GM23248 (cell line): ENCODE measurements around the gene RGL4. TPM values are rescaled to one million over a fixed set of nuclear protein-coding genes. Genes with fewer than 3 reads are reported as not detected.

Source experiments
- DNase-seq: peaks from one replicate; pipeline ENCODE4 v3.0.0-alpha.2; 2015
- H2AFZ ChIP-seq: fragments of 200-600 bp; sonication (generic); 2 replicates; pipeline ENCODE4 v1.6.1; 2016; ENCODE audit warnings: antibody characterized with exemption
- H3F3A ChIP-seq: fragments of 200-600 bp; sonication (generic); 2 replicates; pipeline ENCODE4 v1.6.1; 2016; ENCODE audit warnings: mild to moderate bottlenecking, antibody characterized with exemption, mixed run types; ENCODE audit not compliant: insufficient read depth
- H3K27ac ChIP-seq: fragments of 200-600 bp; sonication (generic); 2 replicates; pipeline ENCODE4 v1.5.1; 2016; ENCODE audit warnings: mild to moderate bottlenecking
- H3K27me3 ChIP-seq: fragments of 200-600 bp; sonication (generic); replicated peaks from 2 replicates; pipeline ENCODE4 v1.6.1; 2016; ENCODE audit warnings: mild to moderate bottlenecking; ENCODE audit not compliant: insufficient read depth
- H3K36me3 ChIP-seq: fragments of 200-600 bp; sonication (generic); 2 replicates; pipeline ENCODE4 v1.6.1; 2016; ENCODE audit warnings: low read depth, mild to moderate bottlenecking
- H3K4me1 ChIP-seq: fragments of 200-600 bp; sonication (generic); 2 replicates; pipeline ENCODE4 v1.6.1; 2016; ENCODE audit warnings: mild to moderate bottlenecking; ENCODE audit not compliant: insufficient read depth
- H3K4me2 ChIP-seq: fragments of 200-600 bp; sonication (generic); one replicate; pipeline ENCODE4 v1.6.1; 2016; ENCODE audit warnings: mild to moderate bottlenecking; ENCODE audit not compliant: unreplicated experiment
- H3K4me3 ChIP-seq: fragments of 200-600 bp; sonication (generic); 2 replicates; pipeline ENCODE4 v1.5.1; 2016; ENCODE audit warnings: mild to moderate bottlenecking
- H3K79me2 ChIP-seq: fragments of 200-600 bp; sonication (generic); 2 replicates; pipeline ENCODE4 v1.6.1; 2016; ENCODE audit warnings: mild to moderate bottlenecking; ENCODE audit not compliant: insufficient read depth
- H3K9ac ChIP-seq: fragments of 200-600 bp; sonication (generic); 2 replicates; pipeline ENCODE4 v1.6.1; 2016; ENCODE audit warnings: mild to moderate bottlenecking
- H3K9me2 ChIP-seq: fragments of 200-600 bp; sonication (generic); 2 replicates; pipeline ENCODE4 v1.6.1; 2016; ENCODE audit warnings: mixed run types, mild to moderate bottlenecking, moderate library complexity; ENCODE audit not compliant: insufficient read depth
- H3K9me3 ChIP-seq: fragments of 200-600 bp; sonication (generic); one replicate; pipeline ENCODE4 v1.6.1; 2017; ENCODE audit warnings: low read depth
- H4K20me1 ChIP-seq: fragments of 200-600 bp; sonication (generic); 2 replicates; pipeline ENCODE4 v1.6.0; 2016; ENCODE audit not compliant: insufficient read depth
- EZH2 ChIP-seq: fragments of 200-600 bp; sonication (generic); IDR thresholded peaks from 2 replicates; pipeline ENCODE4 v1.6.1; 2018; ENCODE audit warnings: antibody characterized with exemption, mild to moderate bottlenecking; ENCODE audit not compliant: insufficient read depth, poor library complexity, severe bottlenecking
- EZH2phosphoT487 ChIP-seq: fragments of 200-600 bp; sonication (generic); IDR thresholded peaks from 2 replicates; pipeline ENCODE4 v1.6.1; 2018; ENCODE audit warnings: antibody characterized with exemption, moderate library complexity, mild to moderate bottlenecking, low read depth; ENCODE audit not compliant: insufficient read depth
- WGBS, 2 experiments: methylation state at CpG; one replicate each; pipeline ENCODE4 v1.1.6; 2015 to 2017; ENCODE audit warnings: low lambda C conversion rate in 2 of 2, low coverage in 1 of 2; ENCODE audit errors: missing lambda C conversion rate in 2 of 2; 5-methylcytosine and 5-hydroxymethylcytosine counted together
- in situ Hi-C: fragments of 300-500 bp; cut with MboI; formaldehyde crosslinking; loops from 2 replicates; pipeline ENCODE4 v1.15.0; 2020
- polyA plus RNA-seq: library from polyadenylated mRNA; unstranded; fragments of >200 nt; fragmentation: Nextera tagmentation; extraction: Ambion mirVana; gene quantifications from 2 replicates; pipeline ENCODE4 v1.2.1, GENCODE V29; 2016
- total RNA-seq: library from RNA; depleted of rRNA; stranded (reverse); fragments of >200 nt; shearing (Covaris generic); gene quantifications from 2 replicates; pipeline ENCODE4 v1.2.3, GENCODE V29; 2014

Gene RGL4
- total and polyA plus RNA-seq, 2 experiments from 2014 or later = 0.06 TPM; not detected in 1

- no peak overlapping the region for H3K9ac ChIP-seq
- no peaks in the 10 kb centered on the region for H4K20me1 ChIP-seq
- DNase-seq = no peak
- H3K4me1 ChIP-seq = no peaks in the 10 kb centered on the region
- peaks cover 4% of the 10 kb centered on the region; the same call in 1 of the 2 replicates for H3K36me3 ChIP-seq
- 85 to 92% methylated on average over 2 to 3 of the region's 3 CpGs for WGBS, 2 experiments
- H3K79me2 ChIP-seq = no peaks in the 10 kb centered on the region
- in situ Hi-C loops = no loop called here
- no peaks in the 10 kb centered on the region for H3F3A ChIP-seq
- H3K27me3 ChIP-seq = no peaks in the 10 kb centered on the region
- H3K4me3 ChIP-seq = no peak overlapping the region
- no peak overlapping the region for H3K27ac ChIP-seq
- H3K9me3 ChIP-seq = no peaks in the 10 kb centered on the region
- H3K9me2 ChIP-seq = no peaks in the 10 kb centered on the region
- no peak overlapping the region for H3K4me2 ChIP-seq
- no peak overlapping the region for H2AFZ ChIP-seq
- TF ChIP-seq EZH2 = no peak
- TF ChIP-seq EZH2phosphoT487 = no peak
These were observed 4.3 kb downstream of the RGL4 start for GRCh38 chr22:23695141-23695540.

- 92 to 94% methylated on average over 19 of the region's 19 CpGs for WGBS, 2 experiments
These were observed 4.9 kb downstream of the RGL4 start for GRCh38 chr22:23695571-23696325.

DNA sequence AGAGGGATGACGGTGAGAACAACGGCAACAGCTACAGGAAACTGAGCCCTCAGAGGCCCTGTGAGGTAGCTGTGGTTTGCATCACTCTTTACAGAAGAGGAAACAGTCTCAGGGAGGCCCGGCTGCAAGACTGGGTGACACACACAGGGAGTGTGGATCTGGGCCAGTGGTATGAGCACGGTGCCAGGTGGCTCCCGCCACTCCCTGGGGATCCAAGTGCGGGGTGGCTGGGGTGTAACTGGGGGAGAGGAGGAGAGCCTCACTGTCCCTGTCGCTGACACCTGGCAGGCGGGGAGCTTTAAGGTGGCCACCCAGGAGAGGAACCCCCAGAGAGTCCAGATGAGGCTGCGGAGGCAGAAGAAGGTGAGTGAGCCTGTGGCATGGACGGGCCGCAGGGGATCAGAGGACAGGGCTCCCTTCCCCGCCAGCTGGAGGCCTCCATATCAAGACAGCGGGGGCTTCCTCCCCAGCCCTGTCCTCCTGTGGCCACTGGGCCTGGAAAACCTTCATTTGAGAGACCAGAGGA, 5.6 kb downstream of the RGL4 start:
- H3K27me3 ChIP-seq = no peaks in the 10 kb centered on the region
- in situ Hi-C loops = no loop called here
- H3F3A ChIP-seq = no peaks in the 10 kb centered on the region
- H3K4me1 ChIP-seq = no peaks in the 10 kb centered on the region
- no peaks in the 10 kb centered on the region for H4K20me1 ChIP-seq
- no peaks in the 10 kb centered on the region for H3K9me2 ChIP-seq
- TF ChIP-seq EZH2 (no peak), EZH2phosphoT487 (no peak)
- H2AFZ ChIP-seq = no peak overlapping the region
- no peak overlapping the region for H3K9ac ChIP-seq
- H3K9me3 ChIP-seq = no peaks in the 10 kb centered on the region
- WGBS, 2 experiments = 97% methylated on average over 9 to 13 of the region's 13 CpGs
- H3K79me2 ChIP-seq = peaks cover 7% of the 10 kb centered on the region; the same call in 1 of the 2 replicates
- no peak overlapping the region for H3K27ac ChIP-seq
- no peak for DNase-seq
- no peak overlapping the region for H3K4me3 ChIP-seq
- H3K36me3 ChIP-seq = peaks cover 6% of the 10 kb centered on the region; the same call in 1 of the 2 replicates
- H3K4me2 ChIP-seq = no peak overlapping the region

More at GRCh38 chr22:23695571-23696325, 4.9 kb downstream of the RGL4 start:
- Histone ChIP-seq H3K36me3 (peaks cover 6% of the 10 kb centered on the region; the same call in 1 of the 2 replicates), H2AFZ (no peak overlapping the region), H3K27me3 (no peaks in the 10 kb centered on the region), H3K9me3 (no peaks in the 10 kb centered on the region), H3K9ac (no peak overlapping the region), H3K27ac (no peak overlapping the region), H3K4me2 (no peak overlapping the region), H3K79me2 (0 out of 2 replicates have a peak, but pooled peaks cover 5% of the 10 kb centered on the region), H3K9me2 (no peaks in the 10 kb centered on the region), H3K4me1 (no peaks in the 10 kb centered on the region), H4K20me1 (no peaks in the 10 kb centered on the region), H3F3A (no peaks in the 10 kb centered on the region), H3K4me3 (no peak overlapping the region)
- DNase-seq = no peak
- TF ChIP-seq EZH2 (no peak), EZH2phosphoT487 (no peak)
- in situ Hi-C loops = no loop called here

- in situ Hi-C loops = no loop called here
- no peak overlapping the region for H2AFZ ChIP-seq
- H3K79me2 ChIP-seq = peaks cover 14% of the 10 kb centered on the region; the same call in 1 of the 2 replicates
- no peaks in the 10 kb centered on the region for H3K4me1 ChIP-seq
- peaks cover 6% of the 10 kb centered on the region; the same call in 1 of the 2 replicates for H3K36me3 ChIP-seq
- H4K20me1 ChIP-seq = no peaks in the 10 kb centered on the region
- no peak overlapping the region for H3K9ac ChIP-seq
- H3K4me2 ChIP-seq = no peak overlapping the region
- DNase-seq = no peak
- no peaks in the 10 kb centered on the region for H3K9me2 ChIP-seq
- WGBS, 2 experiments = 91 to 96% methylated on average over 11 of the region's 11 CpGs
- H3K4me3 ChIP-seq = no peak overlapping the region
- no peaks in the 10 kb centered on the region for H3K9me3 ChIP-seq
- TF ChIP-seq EZH2phosphoT487 = no peak
- no peak for TF ChIP-seq EZH2
- no peaks in the 10 kb centered on the region for H3F3A ChIP-seq
- H3K27ac ChIP-seq = no peak overlapping the region
- H3K27me3 ChIP-seq = no peaks in the 10 kb centered on the region
These were observed 6.5 kb downstream of the RGL4 start for GRCh38 chr22:23697031-23697970.
